WI38 (cell line): ENCODE data around the gene PRDM1.

Source experiments
- H3K4me3 ChIP-seq: 2 replicates; pipeline ENCODE4 v1.5.1; 2011; ENCODE audit warnings: low read depth, mild to moderate bottlenecking, control low read depth, low read length
- CTCF ChIP-seq: IDR thresholded peaks from 2 replicates; pipeline ENCODE4 v1.5.1; 2012; ENCODE audit warnings: low read depth, mild to moderate bottlenecking, control low read depth, low read length

PRDM1 gene

GRCh38 chr6:106046854-106047200, 39.3 kb upstream of the PRDM1 start:
- H3K4me3 ChIP-seq, result no peak overlapping the region
- no peak for TF ChIP-seq CTCF

- no peak for TF ChIP-seq CTCF
- no peak overlapping the region for H3K4me3 ChIP-seq
Measured at GRCh38 chr6:106048336-106048735, 37.8 kb upstream of the PRDM1 start.

- TF ChIP-seq CTCF, result no peak
- no peak overlapping the region for H3K4me3 ChIP-seq
Measured at GRCh38 chr6:106050538-106050937, 35.6 kb upstream of the PRDM1 start.

GRCh38 chr6:106051226-106051625, 34.9 kb upstream of the PRDM1 start:
- no peak overlapping the region for H3K4me3 ChIP-seq
- no peak for TF ChIP-seq CTCF

- no peak overlapping the region for H3K4me3 ChIP-seq
- no peak for TF ChIP-seq CTCF
Measured at GRCh38 chr6:106053484-106054205, 32.5 kb upstream of the PRDM1 start.

- no peak for TF ChIP-seq CTCF
- no peak overlapping the region for H3K4me3 ChIP-seq
Measured at GRCh38 chr6:106055489-106055888, 30.6 kb upstream of the PRDM1 start.

GRCh38 chr6:106056060-106056745, 29.9 kb upstream of the PRDM1 start:
- TF ChIP-seq CTCF, result no peak
- H3K4me3 ChIP-seq, result no peak overlapping the region
